ENCODE measurements around the gene LRRC14B.

Gene LRRC14B

GRCh38 chr5:191036-191948, at the start of gene LRRC14B:
TSS of gene LRRC14B (plus strand) at chr5:191495. CDS start at chr5:191539, 44 bp downstream.
- in situ Hi-C loops (cut with MboI; ENCODE audit: low pct_unique_long_range_greater_than_20kb, low sequenced_read_pairs): no loop called here
- no peak for DNase-seq

DNA sequence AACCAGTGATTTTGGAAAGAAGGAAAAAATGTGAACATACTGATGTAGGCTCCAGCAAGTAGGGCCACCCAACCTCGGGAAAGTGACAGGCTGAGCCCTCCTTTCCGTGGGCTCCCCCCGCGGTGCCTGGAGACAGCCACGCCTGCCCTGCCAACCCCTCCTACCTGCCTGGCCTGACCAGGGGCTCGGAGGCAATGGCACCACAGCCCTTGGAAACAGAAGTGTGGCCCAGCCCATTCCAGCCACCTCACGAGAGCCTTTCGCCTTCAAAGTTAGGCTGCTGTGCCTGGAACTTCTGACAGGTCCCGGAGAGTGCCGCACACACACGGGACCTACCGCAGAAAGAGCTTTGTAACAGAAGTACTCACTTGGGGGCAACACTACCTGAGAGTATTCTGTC, 49.5 kb upstream of the LRRC14B start:
- in situ Hi-C loops (cut with MboI; ENCODE audit: low pct_unique_long_range_greater_than_20kb, low sequenced_read_pairs): no loop called here
- DNase-seq: no peak

- in situ Hi-C loops (cut with MboI; ENCODE audit: low pct_unique_long_range_greater_than_20kb, low sequenced_read_pairs): no loop called here
- DNase-seq: no peak
These were observed 49.0 kb upstream of the LRRC14B start for GRCh38 chr5:142246-142810.

- in situ Hi-C loops (cut with MboI; ENCODE audit: low pct_unique_long_range_greater_than_20kb, low sequenced_read_pairs): no loop called here
- no peak for DNase-seq
These were observed 48.3 kb upstream of the LRRC14B start for GRCh38 chr5:143041-143440.

DNA sequence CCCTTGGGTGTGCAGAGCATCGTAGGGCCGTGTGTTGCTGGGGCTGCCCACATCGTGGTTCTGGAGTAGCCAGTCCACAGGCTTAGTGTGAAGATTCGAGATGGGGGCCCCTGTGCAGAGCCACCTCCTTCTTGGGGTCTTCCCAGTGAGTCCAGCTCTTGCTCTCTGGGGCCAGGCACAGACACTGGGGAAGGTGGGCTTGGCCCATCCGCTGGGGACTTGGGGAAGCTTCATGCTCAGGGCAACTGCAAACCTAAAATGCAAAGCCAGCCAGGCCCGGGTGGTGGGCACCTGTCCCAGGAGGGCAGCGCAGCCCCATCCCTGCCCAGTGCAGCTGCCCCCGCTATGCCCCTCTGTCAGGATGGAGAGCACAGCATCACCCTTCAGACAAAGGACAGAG, 46.4 kb upstream of the LRRC14B start:
- no peak for DNase-seq

GRCh38 chr5:145585-146323, 45.5 kb upstream of the LRRC14B start:
- DNase-seq: no peak
- in situ Hi-C loops (cut with MboI; ENCODE audit: low pct_unique_long_range_greater_than_20kb, low sequenced_read_pairs): no loop called here

More for the DNA sequence above, 46.4 kb upstream of the LRRC14B start:
- in situ Hi-C loops (cut with MboI; ENCODE audit: low pct_unique_long_range_greater_than_20kb, low sequenced_read_pairs): no loop called here

DNA sequence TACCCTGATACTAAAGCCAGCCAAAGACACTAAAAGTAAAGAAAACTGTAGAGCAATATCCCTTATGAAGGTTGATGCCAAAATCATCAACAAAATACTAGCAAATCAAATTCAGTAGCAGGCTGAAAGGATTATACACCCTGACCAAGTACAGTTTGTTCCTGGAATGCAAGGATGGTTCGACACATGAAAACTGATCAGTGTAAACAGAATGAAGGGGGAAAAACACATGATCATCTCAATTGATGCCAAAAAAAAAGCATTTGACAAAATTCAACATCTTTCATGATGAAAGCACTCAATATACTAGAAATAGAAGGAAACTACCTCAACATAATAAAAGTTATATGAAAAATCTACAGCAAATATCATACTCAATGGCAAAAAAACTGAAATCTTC, 43.5 kb upstream of the LRRC14B start:
- in situ Hi-C loops (cut with MboI; ENCODE audit: low pct_unique_long_range_greater_than_20kb, low sequenced_read_pairs): no loop called here
- DNase-seq: no peak

DNA sequence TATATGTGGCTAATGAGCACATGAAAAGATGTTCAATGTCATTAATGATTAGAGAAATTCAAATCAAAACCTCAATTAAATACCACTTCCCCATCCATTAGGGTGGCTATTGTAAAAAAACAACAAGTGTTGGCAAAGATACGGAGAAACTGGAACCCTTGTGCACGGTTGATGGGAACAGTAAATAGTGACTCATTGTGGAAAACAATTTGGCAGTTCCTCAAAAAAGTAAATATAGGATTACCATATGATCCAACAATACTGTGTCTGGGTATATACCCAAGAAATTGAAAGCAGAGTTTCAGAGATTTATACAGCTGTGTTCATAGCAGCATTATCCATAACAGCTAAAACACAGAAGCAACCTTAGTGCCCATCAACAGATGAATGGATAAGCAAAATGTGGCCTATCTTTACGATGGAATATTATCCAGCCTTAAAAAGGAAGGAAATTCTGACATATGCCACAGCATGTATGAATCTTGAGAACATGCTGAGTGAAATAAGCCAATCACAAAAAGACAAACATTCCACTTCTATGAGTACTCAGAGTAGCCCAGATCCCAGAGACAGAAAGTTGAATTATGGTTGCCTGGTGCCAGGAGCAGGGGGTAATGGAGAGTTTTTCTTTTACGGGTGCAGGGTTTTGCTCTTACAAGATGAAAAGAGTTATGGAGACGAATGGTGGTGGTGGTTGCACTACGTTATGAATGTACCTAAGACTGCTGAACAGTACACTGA, 41.4 kb upstream of the LRRC14B start:
- in situ Hi-C loops (cut with MboI; ENCODE audit: low pct_unique_long_range_greater_than_20kb, low sequenced_read_pairs): no loop called here
- no peak for DNase-seq

- DNase-seq: no peak
- in situ Hi-C loops (cut with MboI; ENCODE audit: low pct_unique_long_range_greater_than_20kb, low sequenced_read_pairs): no loop called here
These were observed 40.5 kb upstream of the LRRC14B start for GRCh38 chr5:150746-151145.

GRCh38 chr5:152077-152476, 39.2 kb upstream of the LRRC14B start:
- in situ Hi-C loops (cut with MboI; ENCODE audit: low pct_unique_long_range_greater_than_20kb, low sequenced_read_pairs): no loop called here
- DNase-seq: no peak

DNA sequence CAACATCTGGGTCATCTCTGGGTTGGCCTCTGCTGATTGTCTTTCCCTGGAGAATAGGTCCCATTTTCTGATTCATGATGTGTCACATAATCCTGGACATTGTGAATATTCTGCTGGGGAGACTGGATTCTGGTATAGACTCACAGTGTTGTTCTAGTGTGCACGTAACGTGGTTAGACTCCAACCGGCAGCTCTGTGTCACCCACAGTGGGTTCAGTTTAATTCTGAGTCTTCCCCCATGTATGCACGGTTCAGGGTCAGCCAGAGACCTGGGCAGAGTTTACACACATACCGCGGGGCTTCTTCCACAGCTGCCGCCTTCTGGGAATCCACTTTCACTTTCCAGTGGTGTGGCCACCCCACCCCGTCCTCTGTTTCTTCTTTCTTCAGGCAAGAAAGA, 38.0 kb upstream of the LRRC14B start:
- DNase-seq: no peak
- in situ Hi-C loops (cut with MboI; ENCODE audit: low pct_unique_long_range_greater_than_20kb, low sequenced_read_pairs): no loop called here

- no peak for DNase-seq
- in situ Hi-C loops (cut with MboI; ENCODE audit: low pct_unique_long_range_greater_than_20kb, low sequenced_read_pairs): no loop called here
These were observed 37.1 kb upstream of the LRRC14B start for GRCh38 chr5:154236-154635.

GRCh38 chr5:154826-155225, 36.5 kb upstream of the LRRC14B start:
- in situ Hi-C loops (cut with MboI; ENCODE audit: low pct_unique_long_range_greater_than_20kb, low sequenced_read_pairs): no loop called here

GRCh38 chr5:155651-156410, 35.5 kb upstream of the LRRC14B start:
- in situ Hi-C loops (cut with MboI; ENCODE audit: low pct_unique_long_range_greater_than_20kb, low sequenced_read_pairs): no loop called here
- DNase-seq: no peak

More at GRCh38 chr5:154826-155225, 36.5 kb upstream of the LRRC14B start:
- DNase-seq: no peak

DNA sequence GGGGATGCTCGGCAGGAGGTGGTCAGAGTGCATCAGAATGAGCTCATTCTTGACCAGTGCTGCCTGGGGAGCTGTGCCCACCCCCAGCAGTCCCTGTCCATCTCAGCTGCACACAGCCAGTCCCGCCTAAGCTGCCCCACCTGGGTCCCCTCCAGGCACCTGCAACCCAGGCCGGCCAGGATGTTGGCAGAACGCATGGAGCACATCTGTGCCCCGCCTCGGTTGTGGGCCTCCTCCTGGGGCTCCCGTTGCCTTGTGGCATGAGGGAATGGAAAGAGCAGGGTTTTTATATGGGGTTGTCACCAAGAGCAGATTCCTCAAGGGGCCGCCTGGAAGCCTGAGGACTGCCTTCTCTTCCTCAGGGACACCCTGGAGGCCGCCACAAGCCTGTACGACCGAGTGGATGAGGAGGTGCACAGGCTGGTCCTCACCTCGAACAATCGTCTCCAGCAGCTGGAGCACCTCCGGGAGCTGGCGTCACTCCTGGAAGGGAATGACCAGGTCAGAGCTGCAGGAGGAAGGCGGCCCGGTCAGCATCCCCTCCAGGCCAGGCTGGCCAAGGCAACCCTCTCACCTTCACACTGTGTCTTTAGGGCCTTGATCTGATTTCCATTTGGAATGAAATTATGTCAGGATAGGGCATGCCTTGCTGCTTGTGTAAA, 34.8 kb upstream of the LRRC14B start:
- in situ Hi-C loops (cut with MboI; ENCODE audit: low pct_unique_long_range_greater_than_20kb, low sequenced_read_pairs): no loop called here
- DNase-seq: no peak

- in situ Hi-C loops (cut with MboI; ENCODE audit: low pct_unique_long_range_greater_than_20kb, low sequenced_read_pairs): no loop called here
- DNase-seq: no peak
These were observed 34.1 kb upstream of the LRRC14B start for GRCh38 chr5:157126-157715.

- in situ Hi-C loops (cut with MboI; ENCODE audit: low pct_unique_long_range_greater_than_20kb, low sequenced_read_pairs): no loop called here
- DNase-seq: no peak
These were observed 33.5 kb upstream of the LRRC14B start for GRCh38 chr5:157801-158200.

Measured in KBM-7 (cell line).